AG09319 (cell line): Measurements from ENCODE around the gene FAM219B.
A peak's percentile ranks its signal among the peaks of the same experiment; 100 is the strongest.
"Not testable (repeated sequence)": the region's sequence is repeated elsewhere in the genome, so short reads cannot be mapped to it uniquely, and the experiment has no call there.

ENCODE experiments used
- DNase-seq: peaks from one replicate; pipeline ENCODE4 v3.0.0-alpha.2; 2010; ENCODE audit warnings: low read depth; ENCODE audit errors: extremely low read depth
- TF ChIP-seq, protein P1 (sequence below): IDR thresholded peaks from 2 replicates; pipeline ENCODE4 v1.5.1; 2011; ENCODE audit warnings: low read depth, mild to moderate bottlenecking, inconsistent platforms, low read length, moderate library complexity

FAM219B gene

GRCh38 chr15:74901612-74902063 is 5.0 kb downstream of the FAM219B start:
- DNase-seq, result no peak
- TF ChIP-seq, protein P1, sequence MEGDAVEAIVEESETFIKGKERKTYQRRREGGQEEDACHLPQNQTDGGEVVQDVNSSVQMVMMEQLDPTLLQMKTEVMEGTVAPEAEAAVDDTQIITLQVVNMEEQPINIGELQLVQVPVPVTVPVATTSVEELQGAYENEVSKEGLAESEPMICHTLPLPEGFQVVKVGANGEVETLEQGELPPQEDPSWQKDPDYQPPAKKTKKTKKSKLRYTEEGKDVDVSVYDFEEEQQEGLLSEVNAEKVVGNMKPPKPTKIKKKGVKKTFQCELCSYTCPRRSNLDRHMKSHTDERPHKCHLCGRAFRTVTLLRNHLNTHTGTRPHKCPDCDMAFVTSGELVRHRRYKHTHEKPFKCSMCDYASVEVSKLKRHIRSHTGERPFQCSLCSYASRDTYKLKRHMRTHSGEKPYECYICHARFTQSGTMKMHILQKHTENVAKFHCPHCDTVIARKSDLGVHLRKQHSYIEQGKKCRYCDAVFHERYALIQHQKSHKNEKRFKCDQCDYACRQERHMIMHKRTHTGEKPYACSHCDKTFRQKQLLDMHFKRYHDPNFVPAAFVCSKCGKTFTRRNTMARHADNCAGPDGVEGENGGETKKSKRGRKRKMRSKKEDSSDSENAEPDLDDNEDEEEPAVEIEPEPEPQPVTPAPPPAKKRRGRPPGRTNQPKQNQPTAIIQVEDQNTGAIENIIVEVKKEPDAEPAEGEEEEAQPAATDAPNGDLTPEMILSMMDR, result peak; percentile 86

GRCh38 chr15:74897300-74897701 is 9.3 kb downstream of the FAM219B start:
- TF ChIP-seq, protein P1, result no peak
- no peak for DNase-seq

DNA sequence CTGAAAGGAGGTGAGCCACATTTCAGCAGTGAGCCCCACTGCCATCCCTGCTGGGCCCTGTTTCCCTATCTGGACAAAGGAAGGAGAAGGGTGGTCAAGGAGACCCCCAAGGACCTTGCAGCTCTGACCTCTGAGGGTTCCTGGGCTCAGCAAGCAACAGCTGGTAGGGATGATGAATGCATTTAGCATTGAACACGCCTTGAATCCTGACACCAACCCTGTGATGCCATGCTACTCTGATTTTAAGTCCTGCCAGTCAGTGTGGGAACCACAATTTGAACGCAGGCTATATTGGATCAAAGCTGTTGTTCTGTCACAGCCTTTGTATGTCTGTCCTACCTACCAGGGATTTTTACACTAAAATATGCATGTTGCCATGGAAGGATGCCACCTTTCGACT is 10.3 kb downstream of the FAM219B start:
- TF ChIP-seq, protein P1, result no peak
- DNase-seq, result no peak

- TF ChIP-seq, protein P1, result no peak
- DNase-seq, result no peak
Observed at GRCh38 chr15:74895830-74896229, 10.8 kb downstream of the FAM219B start.

- not testable (repeated sequence) for DNase-seq
Observed at GRCh38 chr15:74894383-74894782, 12.3 kb downstream of the FAM219B start.

DNA sequence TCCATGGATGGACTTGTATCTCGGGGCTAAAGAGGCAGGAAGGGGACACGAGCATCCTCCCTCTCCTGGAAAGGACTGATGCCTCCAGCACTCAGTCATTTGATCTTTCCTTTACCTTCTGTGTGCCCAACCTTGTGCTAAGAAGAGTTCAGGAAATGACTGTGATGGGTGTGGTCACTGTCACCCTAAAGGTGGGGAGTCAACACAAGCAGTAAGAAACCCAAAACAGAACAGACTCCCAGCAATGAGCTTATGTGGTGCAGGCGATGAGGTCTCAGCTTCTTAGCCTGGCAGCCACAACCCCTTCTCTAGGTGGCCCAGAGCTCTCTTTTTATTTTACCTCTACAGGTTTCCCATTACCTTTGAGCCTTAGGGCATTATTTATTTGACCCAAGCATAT is 13.0 kb downstream of the FAM219B start:
- TF ChIP-seq, protein P1, result no peak
- no peak for DNase-seq

DNA sequence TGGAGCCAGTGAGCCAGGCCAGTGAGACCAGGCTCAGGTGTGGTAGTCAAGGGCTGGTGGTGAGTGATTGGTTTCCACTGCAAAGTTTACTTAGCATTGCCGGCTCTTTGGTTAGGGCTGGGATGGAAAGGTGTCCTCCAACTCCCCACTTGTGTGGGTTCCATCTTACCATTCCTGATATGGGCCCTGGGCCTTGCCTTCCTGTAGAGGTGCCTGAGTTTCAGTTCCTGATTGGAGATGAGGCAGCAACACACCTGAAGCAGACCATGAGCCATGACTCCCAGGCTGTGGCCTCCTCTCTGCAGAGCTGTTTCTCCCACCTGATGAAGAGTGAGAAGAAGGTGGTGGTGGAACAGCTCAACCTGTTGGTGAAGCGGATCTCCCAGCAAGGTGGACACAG is 13.7 kb downstream of the FAM219B start:
- no peak for DNase-seq
- TF ChIP-seq, protein P1, result no peak

GRCh38 chr15:74892313-74892712 is 14.3 kb downstream of the FAM219B start:
- TF ChIP-seq, protein P1, result no peak

More at GRCh38 chr15:74892313-74892712, 14.3 kb downstream of the FAM219B start:
- DNase-seq, result no peak
